Muscle layer of duodenum (tissue), 2 donors: Measurements from ENCODE around the gene ATP4A.

Source experiments
- H3K27ac ChIP-seq: one replicate; pipeline ENCODE4 v1.7.0; 2013; ENCODE audit warnings: mild to moderate bottlenecking, low read length
- H3K27me3 ChIP-seq: one replicate; pipeline ENCODE4 v1.7.0; 2013; ENCODE audit warnings: low read depth, mild to moderate bottlenecking, control low read depth, low read length
- H3K36me3 ChIP-seq, 2 donors: one replicate each; pipeline ENCODE4 v1.7.0; 2013; ENCODE audit warnings: low read length in 2 of 2, control low read depth in 1 of 2, mild to moderate bottlenecking in 1 of 2; ENCODE audit not compliant: insufficient read depth in 2 of 2, control insufficient read depth in 1 of 2
- H3K4me1 ChIP-seq, 2 donors: one replicate each; pipeline ENCODE4 v1.7.0; 2013; ENCODE audit warnings: low read length in 2 of 2, mild to moderate bottlenecking in 2 of 2, control low read depth in 1 of 2, moderate library complexity in 1 of 2; ENCODE audit not compliant: insufficient read depth in 2 of 2, control insufficient read depth in 1 of 2
- H3K4me3 ChIP-seq, 2 donors: one replicate each; pipeline ENCODE4 v1.7.0; 2013; ENCODE audit warnings: low read length in 2 of 2, low read depth in 1 of 2, mild to moderate bottlenecking in 1 of 2
- H3K9me3 ChIP-seq, 2 donors: one replicate each; pipeline ENCODE4 v1.7.0; 2013; ENCODE audit warnings: low read length in 2 of 2, control low read depth in 1 of 2, mild to moderate bottlenecking in 1 of 2; ENCODE audit not compliant: control insufficient read depth in 1 of 2
- donor health status: healthy.

ATP4A gene

DNA sequence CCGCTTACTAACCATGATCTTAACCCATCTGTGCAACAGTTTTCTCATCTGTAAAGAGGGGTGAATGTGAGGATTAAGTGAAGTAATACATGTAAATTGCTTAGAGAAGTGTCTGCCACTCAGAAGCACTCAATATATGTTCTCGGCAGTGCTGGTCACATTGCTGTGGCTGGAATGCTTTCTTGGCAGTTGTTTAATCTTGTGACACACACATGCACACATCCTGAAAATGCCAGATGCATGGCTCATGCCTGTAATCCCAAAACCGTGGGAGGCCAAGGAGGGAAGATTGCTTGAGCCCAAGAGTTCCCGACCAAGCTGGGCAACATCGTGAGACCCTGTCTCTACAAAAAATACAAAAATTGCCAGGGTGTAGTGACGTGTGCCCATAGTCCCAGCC lies 45.1 kb downstream of the ATP4A start:
- no peaks in the 10 kb centered on the region for H3K9me3 ChIP-seq
- H3K36me3 ChIP-seq, result no peaks in the 10 kb centered on the region
- no peak overlapping the region for H3K27ac ChIP-seq
- H3K4me1 ChIP-seq, result no peaks in the 10 kb centered on the region
- H3K4me3 ChIP-seq, result no peak overlapping the region
- peaks cover 12% of the 10 kb centered on the region for H3K27me3 ChIP-seq

GRCh38 chr19:35517342-35517741 lies 46.1 kb downstream of the ATP4A start:
- Histone ChIP-seq H3K36me3 (no peaks in the 10 kb centered on the region), H3K27me3 (peaks cover 19% of the 10 kb centered on the region), H3K9me3 (no peaks in the 10 kb centered on the region), H3K27ac (no peak overlapping the region), H3K4me1 (no peaks in the 10 kb centered on the region), H3K4me3 (no peak overlapping the region)

DNA sequence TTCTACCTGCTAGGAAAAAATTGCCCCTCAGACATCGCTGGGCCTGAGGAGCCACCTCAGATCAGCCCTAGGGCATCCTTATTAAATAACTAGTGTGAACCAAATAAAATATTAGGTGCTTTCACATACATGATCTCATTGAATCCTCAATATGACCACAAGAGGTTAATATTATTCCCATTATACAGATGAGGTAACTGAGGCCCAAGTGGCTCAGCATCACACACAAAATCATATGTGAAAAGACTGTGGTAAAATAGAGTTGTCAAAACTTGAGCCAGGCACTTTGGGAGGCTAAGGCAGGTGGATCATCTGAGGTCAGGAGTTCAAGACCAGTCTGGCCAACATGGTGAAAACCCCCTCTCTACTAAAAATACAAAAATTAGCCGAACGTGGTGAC lies 47.1 kb downstream of the ATP4A start:
- Histone ChIP-seq H3K27ac (no peak overlapping the region), H3K4me1 (no peaks in the 10 kb centered on the region), H3K36me3 (no peaks in the 10 kb centered on the region), H3K9me3 (no peaks in the 10 kb centered on the region), H3K4me3 (no peak overlapping the region), H3K27me3 (peaks cover 19% of the 10 kb centered on the region)

- Histone ChIP-seq H3K36me3 (no peaks in the 10 kb centered on the region), H3K4me1 (peaks cover 0 to 12% of the 10 kb centered on the region in 2 donors), H3K27ac (no peak overlapping the region), H3K4me3 (no peak overlapping the region), H3K9me3 (no peaks in the 10 kb centered on the region), H3K27me3 (peaks cover 36% of the 10 kb centered on the region)
These were observed 49.1 kb downstream of the ATP4A start for GRCh38 chr19:35514282-35514809.

DNA sequence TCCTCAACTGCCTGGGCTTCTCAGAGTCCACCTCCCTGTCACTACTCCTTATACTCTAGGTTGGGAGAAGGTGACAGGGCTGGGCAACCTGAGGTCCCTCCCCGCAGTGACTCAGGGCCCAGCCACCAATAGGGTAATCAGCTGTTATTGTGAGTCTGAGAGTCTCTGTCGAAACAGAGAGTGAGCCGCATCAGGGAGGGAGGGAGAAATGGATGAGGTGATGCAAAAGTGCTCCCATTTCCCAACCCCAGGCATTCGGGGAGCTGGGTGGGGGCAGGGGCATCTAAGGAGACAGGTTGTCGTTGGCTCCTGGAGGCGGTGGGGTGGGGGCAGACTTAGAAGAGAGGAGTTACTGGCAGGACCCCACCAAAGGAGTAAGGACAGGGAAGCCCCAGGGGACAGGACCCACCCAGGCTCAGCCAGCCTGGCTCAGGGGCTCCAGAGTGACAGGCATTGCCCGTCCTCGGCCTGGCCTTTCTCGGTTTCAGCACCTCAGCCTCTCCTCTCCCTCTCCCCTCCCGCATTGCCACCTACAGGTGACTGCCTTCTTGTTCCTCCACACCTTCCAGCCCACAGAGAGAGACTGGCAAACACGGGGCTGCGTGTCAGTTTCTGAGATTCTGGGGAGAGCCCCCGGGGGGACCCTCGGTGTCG lies 49.7 kb downstream of the ATP4A start, which contains the start of gene DMKN:
TSS of gene DMKN (minus strand) at position 22 of the 654 bp plus-strand sequence. CDS start 174 bp downstream, outside the sequence.
- no peaks in the 10 kb centered on the region for H3K36me3 ChIP-seq
- no peaks in the 10 kb centered on the region for H3K9me3 ChIP-seq
- peaks cover 38% of the 10 kb centered on the region for H3K27me3 ChIP-seq
- H3K4me1 ChIP-seq, result peaks cover 0 to 12% of the 10 kb centered on the region in 2 donors
- H3K4me3 ChIP-seq, result no peak within 1 kb of the TSS
- no peak within 1 kb of the TSS for H3K27ac ChIP-seq

DNA sequence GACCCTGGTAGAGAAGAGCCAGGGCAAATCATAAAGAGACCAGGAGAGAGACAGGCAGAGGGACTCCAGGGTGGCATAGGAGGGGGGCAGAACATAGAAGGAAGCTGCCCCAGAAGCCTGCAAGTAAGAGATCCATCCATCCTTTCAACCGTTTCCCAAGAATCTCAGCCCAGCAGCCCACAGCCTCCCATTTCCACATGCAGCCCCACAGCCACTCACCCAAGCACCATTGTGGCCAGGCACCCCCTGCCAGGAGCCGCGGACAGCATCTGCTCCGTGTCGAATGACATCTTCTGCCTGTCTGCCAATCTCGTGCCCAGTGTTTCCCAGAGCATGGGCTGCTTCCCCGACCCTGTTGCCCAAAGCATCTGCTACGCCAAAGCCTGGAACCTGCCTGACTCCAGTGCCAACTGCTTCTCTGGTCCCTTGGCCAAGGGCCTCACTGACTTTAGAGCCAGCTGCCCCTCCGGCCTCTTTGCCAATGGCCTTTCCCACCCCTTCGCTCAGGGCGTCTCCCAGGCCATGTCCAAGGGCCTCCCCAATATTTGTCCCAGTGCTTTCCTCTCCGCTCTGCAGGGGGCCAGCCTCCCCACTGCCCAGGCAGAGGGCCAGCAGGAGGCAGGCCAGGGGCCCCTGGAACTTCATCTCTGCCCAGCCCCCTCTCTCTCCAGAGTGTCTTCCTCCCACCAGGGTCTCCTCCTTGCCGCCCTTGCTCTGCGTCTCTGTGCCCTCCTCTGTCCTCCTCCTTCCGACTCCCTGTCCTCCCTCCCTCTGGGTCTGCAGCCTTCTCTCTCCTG lies 50.4 kb downstream of the ATP4A start:
- Histone ChIP-seq H3K27me3 (peaks cover 38% of the 10 kb centered on the region), H3K4me3 (no peak overlapping the region), H3K36me3 (no peaks in the 10 kb centered on the region), H3K9me3 (no peaks in the 10 kb centered on the region), H3K4me1 (peaks cover 0 to 12% of the 10 kb centered on the region in 2 donors), H3K27ac (no peak overlapping the region)

DNA sequence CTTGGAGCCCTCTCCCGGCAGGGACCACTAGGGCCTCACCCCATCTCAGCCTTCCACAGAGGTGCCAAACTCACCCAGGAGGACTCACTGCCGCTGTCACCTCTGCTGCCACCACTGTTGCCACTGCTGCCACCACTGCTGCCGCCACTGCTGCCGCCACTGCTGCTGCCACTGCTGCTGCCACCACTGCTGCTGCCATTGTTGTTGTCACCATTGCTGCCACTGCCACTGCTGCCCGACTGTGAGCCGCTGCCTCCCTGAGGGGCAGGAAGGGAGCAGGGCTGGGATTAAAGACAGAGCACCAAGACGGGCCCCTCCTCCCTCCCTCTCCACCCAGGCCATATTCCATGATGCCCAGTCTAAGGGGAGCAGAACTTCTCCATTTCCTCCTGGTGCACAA lies 52.1 kb downstream of the ATP4A start:
- no peak overlapping the region for H3K27ac ChIP-seq
- no peaks in the 10 kb centered on the region for H3K9me3 ChIP-seq
- no peak overlapping the region for H3K4me3 ChIP-seq
- H3K4me1 ChIP-seq, result peaks cover 0 to 12% of the 10 kb centered on the region in 2 donors
- H3K36me3 ChIP-seq, result no peaks in the 10 kb centered on the region
- H3K27me3 ChIP-seq, result peaks cover 43% of the 10 kb centered on the region

- Histone ChIP-seq H3K4me1 (peaks cover 0 to 12% of the 10 kb centered on the region in 2 donors), H3K27me3 (peaks cover 43% of the 10 kb centered on the region), H3K9me3 (no peaks in the 10 kb centered on the region), H3K4me3 (peak overlapping the region in 1 of 2 donors; percentile 48), H3K36me3 (no peaks in the 10 kb centered on the region), H3K27ac (no peak overlapping the region)
These were observed 52.9 kb downstream of the ATP4A start for GRCh38 chr19:35510626-35510964.

DNA sequence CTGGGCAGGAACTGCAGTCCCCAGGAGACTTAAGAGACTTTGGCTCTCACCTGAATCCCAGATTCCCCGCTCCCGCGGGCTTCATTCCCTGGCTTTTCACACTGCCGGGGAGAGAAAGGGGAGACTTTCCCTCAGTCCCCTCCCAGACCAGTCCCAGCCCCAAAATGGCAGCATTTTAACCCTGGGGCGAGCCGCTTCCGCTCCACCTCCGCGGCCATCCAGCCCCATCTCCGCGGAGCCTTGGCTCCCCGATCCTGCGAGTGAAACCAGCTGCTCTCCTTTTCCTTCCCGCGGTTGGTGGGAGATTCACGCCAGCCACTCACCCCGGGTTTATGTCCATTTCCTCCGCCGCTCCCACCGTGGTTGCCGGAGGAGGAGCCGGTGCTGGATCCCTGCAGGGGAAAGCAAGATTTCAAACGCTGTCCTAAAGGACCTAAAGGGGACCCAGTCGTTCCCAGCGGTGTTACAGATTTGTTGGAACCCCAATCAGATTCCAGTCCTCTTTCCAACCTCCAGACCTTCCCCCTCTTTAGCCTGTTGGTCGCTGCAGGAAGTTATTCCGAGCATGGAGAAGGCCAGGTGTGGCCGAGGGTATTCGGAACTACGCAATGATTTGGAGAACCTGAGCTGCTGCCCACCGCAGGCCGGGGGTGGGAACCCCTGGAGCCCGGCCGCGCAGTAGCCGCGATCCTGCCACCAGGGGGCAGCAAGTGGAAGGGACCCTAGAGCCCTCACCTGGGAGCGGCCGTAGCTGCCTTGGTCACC lies 53.4 kb downstream of the ATP4A start:
- peak overlapping the region; percentile 48 to 52 for H3K4me3 ChIP-seq
- no peak overlapping the region for H3K27ac ChIP-seq
- H3K36me3 ChIP-seq, result no peaks in the 10 kb centered on the region
- peaks cover 0 to 12% of the 10 kb centered on the region in 2 donors for H3K4me1 ChIP-seq
- no peaks in the 10 kb centered on the region for H3K9me3 ChIP-seq
- H3K27me3 ChIP-seq, result peaks cover 43% of the 10 kb centered on the region

DNA sequence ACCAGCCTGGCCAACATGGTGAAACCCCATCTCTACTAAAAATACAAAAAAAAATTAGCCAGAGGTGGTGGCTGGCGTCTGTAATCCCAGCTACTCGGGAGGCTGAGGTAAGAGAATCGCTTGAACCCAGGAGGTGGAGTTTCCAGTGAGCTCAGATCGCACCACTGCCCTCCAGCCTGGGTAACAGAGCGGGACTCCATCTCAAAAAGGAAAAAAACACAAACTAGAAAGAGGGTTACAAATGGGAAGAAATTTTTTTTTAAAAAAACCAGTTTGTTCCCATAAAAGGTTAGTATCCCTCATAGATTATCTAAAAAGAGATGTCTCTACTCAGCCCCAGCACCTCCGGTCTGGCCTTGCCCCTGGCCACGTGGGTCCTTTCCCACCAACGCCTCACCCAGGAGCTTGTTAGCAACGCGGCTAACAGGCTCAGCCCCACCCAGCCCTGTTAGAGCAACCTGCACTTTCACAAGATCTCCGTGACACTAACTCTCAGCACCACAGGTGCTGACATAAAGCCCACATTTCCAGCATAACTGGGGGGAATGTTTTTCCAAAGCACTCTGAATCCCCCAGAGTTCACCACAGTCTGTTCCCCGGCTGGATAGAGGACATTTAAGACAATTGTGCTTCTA lies 54.3 kb downstream of the ATP4A start:
- Histone ChIP-seq H3K27me3 (peaks cover 39% of the 10 kb centered on the region), H3K4me3 (peak overlapping the region; percentile 48 to 52)

DNA sequence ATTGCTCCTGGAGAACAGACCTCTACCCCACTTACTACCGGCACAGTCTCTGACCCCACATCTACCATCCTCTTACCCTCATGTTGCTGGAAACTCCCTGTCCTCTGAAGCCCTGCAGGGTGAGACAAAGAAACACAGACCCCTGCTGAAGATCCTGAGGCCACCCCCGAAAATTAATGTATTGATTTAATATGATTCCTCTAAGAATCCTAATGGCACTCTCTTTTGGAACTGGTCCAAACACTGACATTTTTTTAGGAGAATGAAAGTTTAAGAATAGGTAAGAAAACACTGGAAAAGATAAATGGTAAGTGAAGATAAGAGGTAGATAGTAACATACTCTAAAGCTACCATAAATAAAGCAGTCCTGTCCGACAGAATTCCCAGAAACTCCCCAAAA lies 55.3 kb downstream of the ATP4A start:
- Histone ChIP-seq H3K36me3 (no peaks in the 10 kb centered on the region), H3K27ac (no peak overlapping the region), H3K4me1 (peaks cover 0 to 12% of the 10 kb centered on the region in 2 donors), H3K27me3 (peaks cover 31% of the 10 kb centered on the region), H3K4me3 (no peak overlapping the region), H3K9me3 (no peaks in the 10 kb centered on the region)

More for the DNA sequence above, 54.3 kb downstream of the ATP4A start:
- Histone ChIP-seq H3K4me1 (peaks cover 0 to 12% of the 10 kb centered on the region in 2 donors), H3K9me3 (no peaks in the 10 kb centered on the region), H3K27ac (no peak overlapping the region), H3K36me3 (no peaks in the 10 kb centered on the region)
